ENCODE results near the gene GALNT16.
A peak's percentile ranks its signal among the peaks of the same experiment; 100 is the strongest.

The GALNT16 gene

DNA sequence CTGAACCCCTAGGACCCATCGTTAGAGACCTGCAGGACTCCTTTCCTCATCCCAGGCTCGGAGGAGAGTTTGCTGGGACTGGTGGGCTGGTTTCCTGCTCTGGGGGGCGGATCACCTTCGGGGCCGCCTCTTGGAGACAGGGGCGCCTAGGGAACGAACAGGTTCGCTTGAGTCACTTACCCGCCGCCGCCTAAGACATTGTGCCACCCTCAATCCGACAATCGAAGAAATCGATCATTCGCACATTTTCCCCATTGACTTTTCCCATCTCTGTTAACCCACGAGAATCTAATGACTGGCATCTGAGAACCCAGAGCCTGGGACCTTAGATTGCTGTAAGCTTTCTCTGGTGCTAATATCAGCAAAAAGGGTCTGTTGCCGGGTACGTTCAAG, 138.9 kb downstream of the GALNT16 start:
- no peak for DNase-seq (ENCODE audit: low read depth in 1 of 2, low spot score in 1 of 2)
- peak overlapping the region; percentile 77 for H3K4me3 ChIP-seq (replicated peaks; ENCODE audit: insufficient read depth, low read length)
- H3K27ac ChIP-seq (replicated peaks), result peak overlapping the region; percentile 93
- no peak for TF ChIP-seq GABPA (IDR thresholded peaks at IDR 0.05; ENCODE audit: low read depth)
- no peak for TF ChIP-seq SPI1 (IDR thresholded peaks at IDR 0.05; ENCODE audit: borderline replicate concordance, low read depth)
- TF ChIP-seq CTCF (IDR thresholded peaks at IDR 0.05; ENCODE audit: insufficient read depth, low read length), result no peak
- TF ChIP-seq, protein P1, sequence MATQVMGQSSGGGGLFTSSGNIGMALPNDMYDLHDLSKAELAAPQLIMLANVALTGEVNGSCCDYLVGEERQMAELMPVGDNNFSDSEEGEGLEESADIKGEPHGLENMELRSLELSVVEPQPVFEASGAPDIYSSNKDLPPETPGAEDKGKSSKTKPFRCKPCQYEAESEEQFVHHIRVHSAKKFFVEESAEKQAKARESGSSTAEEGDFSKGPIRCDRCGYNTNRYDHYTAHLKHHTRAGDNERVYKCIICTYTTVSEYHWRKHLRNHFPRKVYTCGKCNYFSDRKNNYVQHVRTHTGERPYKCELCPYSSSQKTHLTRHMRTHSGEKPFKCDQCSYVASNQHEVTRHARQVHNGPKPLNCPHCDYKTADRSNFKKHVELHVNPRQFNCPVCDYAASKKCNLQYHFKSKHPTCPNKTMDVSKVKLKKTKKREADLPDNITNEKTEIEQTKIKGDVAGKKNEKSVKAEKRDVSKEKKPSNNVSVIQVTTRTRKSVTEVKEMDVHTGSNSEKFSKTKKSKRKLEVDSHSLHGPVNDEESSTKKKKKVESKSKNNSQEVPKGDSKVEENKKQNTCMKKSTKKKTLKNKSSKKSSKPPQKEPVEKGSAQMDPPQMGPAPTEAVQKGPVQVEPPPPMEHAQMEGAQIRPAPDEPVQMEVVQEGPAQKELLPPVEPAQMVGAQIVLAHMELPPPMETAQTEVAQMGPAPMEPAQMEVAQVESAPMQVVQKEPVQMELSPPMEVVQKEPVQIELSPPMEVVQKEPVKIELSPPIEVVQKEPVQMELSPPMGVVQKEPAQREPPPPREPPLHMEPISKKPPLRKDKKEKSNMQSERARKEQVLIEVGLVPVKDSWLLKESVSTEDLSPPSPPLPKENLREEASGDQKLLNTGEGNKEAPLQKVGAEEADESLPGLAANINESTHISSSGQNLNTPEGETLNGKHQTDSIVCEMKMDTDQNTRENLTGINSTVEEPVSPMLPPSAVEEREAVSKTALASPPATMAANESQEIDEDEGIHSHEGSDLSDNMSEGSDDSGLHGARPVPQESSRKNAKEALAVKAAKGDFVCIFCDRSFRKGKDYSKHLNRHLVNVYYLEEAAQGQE (IDR thresholded peaks at IDR 0.05; ENCODE audit: insufficient replicate concordance, low read depth), result no peak
- TF ChIP-seq POLR2AphosphoS5 (IDR thresholded peaks at IDR 0.05; ENCODE audit: low read depth), result no peak
- no peaks in the 10 kb centered on the region for H3K27me3 ChIP-seq (ENCODE audit: insufficient read depth, poor library complexity, severe bottlenecking)

GRCh38 chr14:69399750-69400149, 139.8 kb downstream of the GALNT16 start:
- H3K27me3 ChIP-seq (ENCODE audit: insufficient read depth, poor library complexity, severe bottlenecking), result no peaks in the 10 kb centered on the region
- H3K4me3 ChIP-seq (replicated peaks; ENCODE audit: insufficient read depth, low read length), result peak overlapping the region; percentile 77
- H3K27ac ChIP-seq (replicated peaks), result peak overlapping the region; percentile 93; the same call in 1 of the 2 replicates
- no peak for DNase-seq (ENCODE audit: low read depth in 1 of 2, low spot score in 1 of 2)
- no peak for TF ChIP-seq POLR2AphosphoS5 (IDR thresholded peaks at IDR 0.05; ENCODE audit: low read depth)

- H3K27ac ChIP-seq (replicated peaks), result no peak overlapping the region
- no peaks in the 10 kb centered on the region for H3K27me3 ChIP-seq (ENCODE audit: insufficient read depth, poor library complexity, severe bottlenecking)
- peak overlapping the region; percentile 77 for H3K4me3 ChIP-seq (replicated peaks; ENCODE audit: insufficient read depth, low read length)
- DNase-seq (ENCODE audit: low read depth in 1 of 2, low spot score in 1 of 2), result no peak
- TF ChIP-seq GABPA (IDR thresholded peaks at IDR 0.05; ENCODE audit: low read depth) (no peak), POLR2AphosphoS5 (IDR thresholded peaks at IDR 0.05; ENCODE audit: low read depth) (no peak), SPI1 (IDR thresholded peaks at IDR 0.05; ENCODE audit: borderline replicate concordance, low read depth) (no peak), CTCF (IDR thresholded peaks at IDR 0.05; ENCODE audit: insufficient read depth, low read length) (no peak)
- TF ChIP-seq, protein P1 (IDR thresholded peaks at IDR 0.05; ENCODE audit: insufficient replicate concordance, low read depth), result no peak
Measured at GRCh38 chr14:69400154-69400553, 140.2 kb downstream of the GALNT16 start.

- no peak for DNase-seq (ENCODE audit: low read depth in 1 of 2, low spot score in 1 of 2)
- peak overlapping the region; percentile 77; the same call in 1 of the 2 replicates for H3K4me3 ChIP-seq (replicated peaks; ENCODE audit: insufficient read depth, low read length)
- no peaks in the 10 kb centered on the region for H3K27me3 ChIP-seq (ENCODE audit: insufficient read depth, poor library complexity, severe bottlenecking)
- no peak overlapping the region for H3K27ac ChIP-seq (replicated peaks)
- TF ChIP-seq GABPA (IDR thresholded peaks at IDR 0.05; ENCODE audit: low read depth) (no peak), CTCF (IDR thresholded peaks at IDR 0.05; ENCODE audit: insufficient read depth, low read length) (no peak), SPI1 (IDR thresholded peaks at IDR 0.05; ENCODE audit: borderline replicate concordance, low read depth) (peak; percentile 6; the same call in 1 of the 2 replicates)
Measured at GRCh38 chr14:69401841-69402240, 141.9 kb downstream of the GALNT16 start.
